Skeletal muscle satellite cell (primary cell): ENCODE results near the gene FBXO45.
"Not testable (repeated sequence)": the region's sequence is repeated elsewhere in the genome, so short reads cannot be mapped to it uniquely, and the experiment has no call there.

Experiments used
- H3K27me3 ChIP-seq: 2 replicates; pipeline ENCODE4 v1.7.0; 2013; ENCODE audit warnings: low read length; ENCODE audit not compliant: control insufficient read depth, insufficient read depth
- H3K36me3 ChIP-seq: 2 replicates; pipeline ENCODE4 v1.7.0; 2013; ENCODE audit warnings: mild to moderate bottlenecking, control low read depth, low read length; ENCODE audit not compliant: insufficient read depth
- H3K4me1 ChIP-seq: 2 replicates; pipeline ENCODE4 v1.7.0; 2013; ENCODE audit warnings: low read length; ENCODE audit not compliant: control insufficient read depth, insufficient read depth
- H3K4me2 ChIP-seq: 2 replicates; pipeline ENCODE4 v1.7.0; 2013; ENCODE audit warnings: mild to moderate bottlenecking, low read length
- H3K4me3 ChIP-seq: 2 replicates; pipeline ENCODE4 v1.7.0; 2013; ENCODE audit warnings: low read length
- H3K9ac ChIP-seq: 2 replicates; pipeline ENCODE4 v1.7.0; 2013; ENCODE audit warnings: mild to moderate bottlenecking, low read depth, low read length, moderate library complexity
- H3K9me3 ChIP-seq: replicated peaks from 2 replicates; pipeline ENCODE4 v1.7.0; 2013; ENCODE audit warnings: mild to moderate bottlenecking, control low read depth, low read length

Gene FBXO45

DNA sequence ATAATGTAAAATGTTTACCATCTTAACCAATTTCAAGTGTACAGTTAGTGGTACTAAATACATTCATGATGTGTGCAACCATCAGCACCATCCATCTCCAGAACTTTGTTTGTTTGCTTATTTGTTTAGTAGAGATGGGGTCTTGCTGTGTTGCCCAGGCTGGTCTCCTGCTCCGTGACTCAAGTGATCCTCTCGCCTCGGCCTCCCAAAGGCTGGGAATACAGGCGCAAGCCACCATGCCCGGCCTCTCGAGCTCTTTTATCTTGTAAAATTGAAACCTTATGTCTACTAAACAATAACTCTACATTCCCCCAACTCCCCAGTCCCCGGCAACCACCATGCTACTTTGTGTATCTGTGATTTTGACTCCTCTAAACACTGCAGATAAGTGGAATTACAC lies 31.9 kb downstream of the FBXO45 start:
- Histone ChIP-seq H3K36me3 (no peaks in the 10 kb centered on the region), H3K4me3 (no peak overlapping the region), H3K9ac (no peak overlapping the region), H3K9me3 (no peaks in the 10 kb centered on the region), H3K27me3 (peaks cover 44% of the 10 kb centered on the region), H3K4me2 (no peak overlapping the region), H3K4me1 (no peaks in the 10 kb centered on the region)

DNA sequence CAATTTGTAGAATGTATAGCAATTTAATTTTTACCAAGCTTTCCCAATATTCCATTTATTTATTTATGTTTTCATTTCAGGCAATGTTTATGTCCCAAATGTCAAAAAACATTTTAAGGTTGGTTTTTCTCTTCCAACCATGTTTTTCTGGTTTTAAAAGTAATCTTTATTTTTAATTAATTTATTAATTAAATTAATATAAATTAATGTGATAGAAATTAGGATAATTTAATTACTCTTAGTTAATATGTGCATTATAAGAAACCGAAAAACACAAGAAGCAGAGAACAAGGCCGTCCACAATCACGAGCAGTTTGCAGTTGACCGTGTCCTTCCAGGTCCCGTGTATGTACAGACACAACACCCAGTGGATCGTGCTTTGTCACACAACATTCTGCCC lies 34.2 kb downstream of the FBXO45 start:
- Histone ChIP-seq H3K9ac (no peak overlapping the region), H3K4me3 (no peak overlapping the region), H3K4me2 (no peak overlapping the region), H3K4me1 (no peaks in the 10 kb centered on the region), H3K27me3 (peaks cover 30% of the 10 kb centered on the region), H3K36me3 (no peaks in the 10 kb centered on the region), H3K9me3 (no peaks in the 10 kb centered on the region)

DNA sequence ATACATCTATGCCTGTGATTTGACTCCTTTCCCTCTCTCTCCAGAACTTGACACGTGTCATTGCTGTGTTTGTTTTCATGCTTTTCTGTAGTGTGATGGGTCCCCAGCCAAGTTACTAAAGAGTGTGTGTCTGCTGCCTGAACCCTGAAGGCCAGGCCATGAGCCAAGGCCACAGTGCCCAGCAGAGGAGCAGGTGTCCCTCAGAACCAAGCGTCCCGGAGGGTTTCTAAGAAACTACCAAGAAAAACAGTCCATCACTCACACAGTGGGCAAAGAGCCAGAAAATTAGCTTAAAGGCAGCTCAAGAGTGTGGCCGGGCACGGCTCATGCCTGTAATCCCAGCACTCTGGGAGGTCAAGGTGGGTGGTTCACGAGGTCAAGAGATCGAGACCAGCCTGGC lies 35.2 kb downstream of the FBXO45 start:
- H3K4me2 ChIP-seq: no peak overlapping the region
- no peaks in the 10 kb centered on the region for H3K36me3 ChIP-seq
- peaks cover 27% of the 10 kb centered on the region for H3K27me3 ChIP-seq
- H3K9ac ChIP-seq: no peak overlapping the region
- no peaks in the 10 kb centered on the region for H3K9me3 ChIP-seq
- H3K4me1 ChIP-seq: no peaks in the 10 kb centered on the region
- no peak overlapping the region for H3K4me3 ChIP-seq

DNA sequence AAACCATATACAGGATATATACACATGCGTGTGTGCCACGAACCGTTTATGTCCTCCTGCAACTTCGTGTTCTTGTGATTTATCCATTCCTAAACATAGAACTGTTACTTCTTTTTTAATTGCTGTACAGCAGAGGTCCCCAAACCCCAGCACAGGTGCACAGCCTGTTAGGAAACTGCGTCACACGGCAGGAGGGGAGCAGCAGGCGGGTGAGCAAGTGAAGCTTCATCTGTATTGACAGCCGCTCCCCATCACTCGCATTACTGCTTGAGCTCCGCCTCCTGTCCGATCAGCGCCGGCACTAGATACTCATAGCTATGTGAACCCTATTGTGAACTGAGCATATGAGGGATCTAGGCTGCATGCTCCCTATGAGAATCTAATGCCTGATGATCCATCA lies 36.1 kb downstream of the FBXO45 start:
- Histone ChIP-seq H3K4me3 (no peak overlapping the region), H3K36me3 (no peaks in the 10 kb centered on the region), H3K4me1 (no peaks in the 10 kb centered on the region), H3K27me3 (peaks cover 27% of the 10 kb centered on the region), H3K4me2 (no peak overlapping the region), H3K9ac (no peak overlapping the region), H3K9me3 (no peaks in the 10 kb centered on the region)

DNA sequence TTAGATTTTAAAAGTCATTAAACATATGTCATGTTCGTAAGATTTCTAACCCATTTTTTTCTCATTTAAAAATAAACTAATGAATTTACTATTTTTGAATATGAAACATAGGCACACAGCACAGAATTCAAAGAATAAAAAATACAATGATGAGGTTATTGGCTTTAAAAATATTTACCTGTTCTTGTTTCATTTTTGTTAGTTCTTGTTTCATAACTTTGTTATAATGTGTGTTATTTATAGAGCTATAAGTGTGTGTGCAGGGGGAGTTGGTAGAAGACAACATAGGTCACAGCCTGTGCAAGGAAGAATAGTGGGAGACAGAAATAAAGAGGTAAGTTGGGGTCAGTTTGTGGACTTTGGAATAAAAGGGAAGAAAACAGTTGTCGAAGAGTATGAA lies 40.2 kb downstream of the FBXO45 start:
- Histone ChIP-seq H3K9ac (no peak overlapping the region), H3K36me3 (no peaks in the 10 kb centered on the region), H3K27me3 (peaks cover 16% of the 10 kb centered on the region), H3K9me3 (no peaks in the 10 kb centered on the region), H3K4me1 (no peaks in the 10 kb centered on the region), H3K4me2 (no peak overlapping the region), H3K4me3 (no peak overlapping the region)

DNA sequence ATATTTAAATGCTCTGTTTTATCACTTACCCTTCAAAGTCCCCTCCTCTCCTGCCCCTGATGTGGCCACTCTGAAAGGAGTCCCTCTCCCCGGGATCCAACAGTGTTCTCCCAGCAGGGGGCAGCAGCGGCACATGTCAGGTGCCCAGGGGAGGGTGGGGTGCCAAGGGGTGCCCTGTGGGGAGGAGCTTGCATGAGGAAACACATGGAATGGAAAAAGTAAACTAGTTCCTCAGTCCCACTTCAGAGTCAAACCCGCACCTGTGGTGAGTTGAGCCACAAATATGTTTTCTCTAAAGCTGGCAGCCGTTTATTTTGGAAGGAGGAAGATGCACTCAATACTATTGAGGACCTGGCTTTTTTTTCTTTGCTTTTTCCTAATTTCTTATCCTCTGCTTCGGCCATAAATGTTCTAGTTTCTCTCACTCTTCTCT lies 40.9 kb downstream of the FBXO45 start:
- no peak overlapping the region for H3K9ac ChIP-seq
- H3K36me3 ChIP-seq: no peaks in the 10 kb centered on the region
- H3K27me3 ChIP-seq: peaks cover 13% of the 10 kb centered on the region
- H3K4me2 ChIP-seq: no peak overlapping the region
- no peak overlapping the region for H3K4me3 ChIP-seq
- no peaks in the 10 kb centered on the region for H3K4me1 ChIP-seq
- no peaks in the 10 kb centered on the region for H3K9me3 ChIP-seq

DNA sequence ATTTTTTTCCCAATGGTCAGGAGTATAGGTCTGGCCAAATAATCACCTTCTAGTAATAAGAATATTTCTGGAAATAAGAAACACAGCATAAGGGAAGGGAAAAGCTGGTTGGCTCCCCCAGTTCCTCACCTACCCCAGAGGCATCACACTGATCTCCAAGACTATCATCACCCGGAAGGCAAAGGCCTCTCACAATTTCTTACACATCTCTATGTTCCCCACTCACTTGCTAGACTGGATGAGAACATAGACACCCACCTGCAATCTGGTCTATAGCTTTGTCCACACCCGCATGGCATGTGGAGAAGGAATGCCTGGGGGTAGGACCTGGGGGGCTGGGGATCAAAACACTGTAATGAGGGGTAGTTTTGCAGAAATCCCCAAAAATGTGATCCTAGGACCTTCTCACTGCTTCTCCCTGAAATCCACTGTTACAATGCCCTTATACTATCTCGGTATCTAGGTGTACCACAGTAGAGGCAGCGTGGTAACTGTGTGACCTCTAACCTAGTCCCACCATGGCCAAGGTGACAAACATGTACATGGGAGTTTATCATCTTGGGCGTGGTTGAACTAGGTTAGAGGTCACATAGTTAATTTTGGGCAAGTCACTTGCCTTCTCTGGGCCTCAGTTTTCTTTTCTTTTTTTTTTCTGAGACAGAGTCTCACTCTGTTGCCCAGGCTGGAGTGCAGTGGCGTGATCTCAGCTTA lies 41.5 kb downstream of the FBXO45 start:
- Histone ChIP-seq H3K9ac (no peak overlapping the region), H3K4me3 (no peak overlapping the region), H3K9me3 (no peaks in the 10 kb centered on the region), H3K27me3 (peaks cover 9% of the 10 kb centered on the region), H3K36me3 (no peaks in the 10 kb centered on the region), H3K4me1 (no peaks in the 10 kb centered on the region), H3K4me2 (no peak overlapping the region)

DNA sequence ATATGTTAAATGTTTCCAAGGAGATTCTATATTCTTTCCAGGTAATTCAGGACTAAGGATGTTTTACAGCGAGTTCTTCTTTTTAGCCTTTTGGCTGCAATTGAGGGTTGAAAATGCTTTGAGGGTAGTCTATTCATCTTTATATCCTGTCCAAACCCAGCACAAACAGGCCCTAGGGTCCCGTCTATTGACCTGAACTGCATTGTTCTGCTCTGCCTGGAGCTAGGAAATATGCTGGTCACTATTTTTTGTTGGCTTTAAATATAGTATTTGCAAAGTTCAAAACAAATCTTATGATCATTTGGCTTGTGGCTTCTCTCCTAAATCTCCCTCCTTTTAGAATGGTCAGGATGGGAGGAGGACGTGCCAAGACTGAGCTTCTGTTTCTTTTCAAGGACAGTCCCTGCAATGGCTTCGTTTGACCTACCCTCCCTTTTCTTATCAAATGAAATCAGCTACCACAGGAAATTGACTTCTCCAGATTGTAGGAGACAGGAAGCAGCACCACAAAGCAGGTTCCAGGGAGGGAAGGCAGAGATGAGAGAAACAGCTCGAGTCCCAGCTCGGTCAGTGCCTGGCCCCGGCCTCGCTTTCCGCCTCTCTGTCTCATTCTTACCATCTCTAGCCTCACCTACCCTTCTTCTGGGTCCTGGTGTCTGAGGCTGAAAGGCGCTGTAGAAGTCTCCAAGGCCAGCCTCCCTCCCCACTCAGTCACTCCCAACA lies 43.5 kb downstream of the FBXO45 start:
- no peak overlapping the region for H3K4me2 ChIP-seq
- no peak overlapping the region for H3K9ac ChIP-seq
- H3K4me3 ChIP-seq: no peak overlapping the region
- H3K27me3 ChIP-seq: no peaks in the 10 kb centered on the region
- no peaks in the 10 kb centered on the region for H3K36me3 ChIP-seq
- no peaks in the 10 kb centered on the region for H3K4me1 ChIP-seq
- no peaks in the 10 kb centered on the region for H3K9me3 ChIP-seq

DNA sequence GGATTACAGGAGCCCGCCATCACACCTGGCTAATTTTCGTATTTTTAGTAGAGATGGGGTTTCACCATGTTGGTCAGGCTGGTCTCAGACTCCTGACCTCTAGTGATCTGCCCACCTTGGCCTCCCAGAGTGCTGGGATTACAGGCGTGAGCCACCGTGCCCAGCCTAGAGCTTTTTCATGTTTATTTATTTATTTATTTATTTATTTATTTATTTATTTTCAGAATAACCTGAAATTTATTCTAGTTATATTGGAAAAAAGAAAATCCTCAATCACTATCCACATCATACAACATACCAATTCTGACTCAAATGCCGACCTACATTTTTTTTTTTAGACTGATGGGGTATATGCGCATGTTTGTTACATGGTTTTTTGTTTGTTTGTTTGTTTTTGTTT lies 46.8 kb downstream of the FBXO45 start:
- not testable (repeated sequence) for H3K27me3 ChIP-seq, H3K36me3 ChIP-seq, H3K4me2 ChIP-seq, H3K4me3 ChIP-seq, H3K9me3 ChIP-seq, H3K4me1 ChIP-seq, H3K9ac ChIP-seq

DNA sequence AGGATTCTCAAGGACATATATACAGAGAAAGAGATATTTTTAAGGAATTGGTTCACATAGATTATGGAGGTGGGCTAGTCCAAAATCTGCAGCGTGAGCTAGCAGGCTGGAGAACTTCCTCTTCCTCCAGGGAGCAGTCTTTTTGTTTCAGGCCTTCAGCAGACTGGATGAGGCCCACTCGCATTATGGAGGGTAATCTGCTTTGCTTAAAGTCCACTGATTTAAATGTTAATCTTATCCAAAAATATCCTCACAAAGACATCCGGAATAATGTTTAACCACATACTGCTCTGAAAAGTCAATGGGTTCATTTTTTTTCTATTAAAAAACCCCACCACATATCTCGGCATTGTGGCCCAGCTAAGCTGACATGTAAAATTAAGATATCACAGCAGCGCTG lies 48.8 kb downstream of the FBXO45 start:
- H3K36me3 ChIP-seq: no peaks in the 10 kb centered on the region
- H3K4me2 ChIP-seq: no peak overlapping the region
- no peaks in the 10 kb centered on the region for H3K27me3 ChIP-seq
- H3K4me3 ChIP-seq: no peak overlapping the region
- no peak overlapping the region for H3K9ac ChIP-seq
- no peaks in the 10 kb centered on the region for H3K9me3 ChIP-seq
- no peaks in the 10 kb centered on the region for H3K4me1 ChIP-seq

DNA sequence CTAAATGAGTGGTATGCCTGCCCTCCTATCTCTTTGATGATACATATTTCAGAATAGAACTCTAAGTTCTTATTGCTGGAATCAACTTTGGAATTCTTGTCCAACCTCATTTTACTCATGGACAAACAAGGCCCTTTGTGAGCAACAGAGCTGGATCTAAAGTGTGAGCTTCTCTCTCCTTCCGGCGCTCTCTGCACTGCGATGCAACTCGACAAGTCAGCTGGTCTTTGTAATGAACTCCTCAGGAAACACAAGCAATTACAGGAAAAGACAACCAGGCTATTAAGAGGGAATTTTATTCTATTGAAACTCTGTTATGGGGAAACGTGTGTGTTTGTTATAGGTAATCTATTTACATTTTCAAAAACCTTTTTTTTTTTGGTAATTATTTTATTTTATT lies 50.8 kb downstream of the FBXO45 start:
- Histone ChIP-seq H3K4me2 (no peak overlapping the region), H3K4me3 (no peak overlapping the region), H3K27me3 (no peaks in the 10 kb centered on the region), H3K9me3 (no peaks in the 10 kb centered on the region), H3K36me3 (no peaks in the 10 kb centered on the region), H3K9ac (no peak overlapping the region), H3K4me1 (no peaks in the 10 kb centered on the region)

DNA sequence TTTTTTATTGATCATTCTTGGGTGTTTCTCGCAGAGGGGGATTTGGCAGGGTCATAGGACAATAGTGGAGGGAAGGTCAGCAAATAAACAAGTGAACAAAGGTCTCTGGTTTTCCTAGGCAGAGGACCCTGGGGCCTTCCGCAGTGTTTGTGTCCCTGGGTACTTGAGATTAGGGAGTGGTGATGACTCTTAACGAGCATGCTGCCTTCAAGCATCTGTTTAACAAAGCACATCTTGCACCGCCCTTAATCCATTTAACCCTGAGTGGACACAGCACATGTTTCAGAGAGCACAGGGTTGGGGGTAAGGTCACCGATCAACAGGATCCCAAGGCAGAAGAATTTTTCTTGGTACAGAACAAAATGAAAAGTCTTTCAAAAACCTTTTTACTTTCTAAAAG lies 51.2 kb downstream of the FBXO45 start:
- H3K27me3 ChIP-seq, H3K9me3 ChIP-seq, H3K4me1 ChIP-seq, H3K4me3 ChIP-seq, H3K4me2 ChIP-seq, H3K9ac ChIP-seq, H3K36me3 ChIP-seq: not testable (repeated sequence)
